Ovary (tissue), 3 donors: Measurements from ENCODE around the gene KLRK1.

Experiments
- CTCF ChIP-seq, 3 donors: fragments of 450-650 bp in 2 of 3; fragments of 200-600 bp in 1 of 3; IDR thresholded peaks; one replicate each; pipeline versions ENCODE4 v1.5.1 to v1.8.0; 2016 to 2022; ENCODE audit warnings: antibody characterized with exemption in 3 of 3, mild to moderate bottlenecking in 1 of 3
- EP300 ChIP-seq: sonication (generic); formaldehyde crosslinking; IDR thresholded peaks from one replicate; pipeline ENCODE4 v1.6.1; 2017; ENCODE audit warnings: antibody characterized with exemption
- POLR2A ChIP-seq: fragments of 450-650 bp; IDR thresholded peaks from one replicate; pipeline ENCODE4 v1.6.1; 2017; ENCODE audit warnings: antibody characterized with exemption, mild to moderate bottlenecking, moderate library complexity
- donor health status: DM: no; HTN: no; CAD: no.

- TF ChIP-seq CTCF (IDR thresholded peaks at IDR 0.05) (no peak), POLR2A (no peak), EP300 (no peak)
These were observed at the start of gene KLRK1 for GRCh38 chr12:10389904-10390303.
